GM18502 (cell line): ENCODE results near the gene CNOT2.

Experiments used
- ATAC-seq: cut with Tn5 transposase; IDR thresholded peaks from one replicate; pipeline ENCODE4 v1.9.1; 2021; ENCODE audit warnings: mild to moderate bottlenecking; ENCODE audit not compliant: unreplicated experiment, poor library complexity

Gene CNOT2

DNA sequence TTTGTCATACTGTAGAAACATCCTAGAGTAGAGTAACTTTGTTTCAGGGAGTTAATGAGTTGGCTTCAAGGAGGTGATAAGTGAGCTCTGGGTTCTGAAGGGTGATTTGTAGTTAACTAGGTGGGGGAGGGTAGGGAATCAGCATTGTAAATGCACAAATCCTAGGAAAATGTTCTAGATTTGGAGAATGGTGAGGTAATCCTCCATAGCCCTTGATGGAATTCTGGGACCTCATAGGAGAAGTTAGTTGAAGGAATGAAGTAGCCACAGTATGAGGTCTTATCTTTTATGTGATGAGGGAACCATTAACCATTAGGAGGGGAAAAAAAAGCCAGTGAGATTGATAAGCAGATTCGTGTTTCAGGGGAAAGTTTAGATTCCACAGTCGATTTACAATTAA, 8.0 kb downstream of the CNOT2 start:
- no peak for ATAC-seq

GRCh38 chr12:70251661-70252060, 8.4 kb downstream of the CNOT2 start:
- ATAC-seq = no peak

DNA sequence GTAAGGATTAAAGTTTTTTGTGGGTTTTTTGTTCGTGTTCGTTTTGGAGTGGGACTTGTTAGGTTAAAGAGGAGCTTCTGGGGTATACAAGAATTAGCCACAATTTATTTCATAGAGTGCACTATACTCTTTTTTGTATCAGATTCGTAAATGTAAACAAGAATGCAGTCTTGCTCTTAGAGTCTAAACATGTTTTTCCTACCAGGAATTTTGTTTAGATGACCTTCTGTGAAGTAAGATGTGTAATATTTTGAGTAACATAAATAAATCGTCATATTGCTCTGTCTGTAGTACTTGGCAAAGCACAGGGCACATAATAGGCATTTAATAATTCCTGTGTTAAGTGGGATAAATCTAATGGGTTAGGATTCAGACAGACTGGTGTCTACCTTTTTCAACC, 9.6 kb downstream of the CNOT2 start:
- no peak for ATAC-seq

DNA sequence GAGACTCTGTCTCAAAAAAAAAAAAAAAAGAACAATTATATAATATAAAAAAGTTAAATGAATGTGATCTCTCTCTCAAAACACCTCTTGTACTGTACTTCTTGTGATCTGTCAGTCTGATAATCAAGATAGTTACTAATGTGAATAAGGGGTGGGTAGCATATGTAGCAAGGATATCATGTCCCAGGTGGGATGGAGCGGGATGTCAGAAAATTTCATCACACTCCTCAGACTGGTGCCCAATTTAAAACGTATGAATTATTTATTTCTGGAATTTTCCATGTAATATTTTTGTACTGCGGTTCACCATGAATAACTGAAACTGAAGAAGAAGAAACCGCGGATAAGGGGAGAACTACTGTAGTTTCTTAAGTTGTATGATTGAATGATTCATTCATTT, 11.0 kb downstream of the CNOT2 start:
- ATAC-seq = no peak

GRCh38 chr12:70254846-70255245, 11.6 kb downstream of the CNOT2 start:
- no peak for ATAC-seq

- ATAC-seq = no peak
Observed at GRCh38 chr12:70255311-70255710, 12.1 kb downstream of the CNOT2 start.

DNA sequence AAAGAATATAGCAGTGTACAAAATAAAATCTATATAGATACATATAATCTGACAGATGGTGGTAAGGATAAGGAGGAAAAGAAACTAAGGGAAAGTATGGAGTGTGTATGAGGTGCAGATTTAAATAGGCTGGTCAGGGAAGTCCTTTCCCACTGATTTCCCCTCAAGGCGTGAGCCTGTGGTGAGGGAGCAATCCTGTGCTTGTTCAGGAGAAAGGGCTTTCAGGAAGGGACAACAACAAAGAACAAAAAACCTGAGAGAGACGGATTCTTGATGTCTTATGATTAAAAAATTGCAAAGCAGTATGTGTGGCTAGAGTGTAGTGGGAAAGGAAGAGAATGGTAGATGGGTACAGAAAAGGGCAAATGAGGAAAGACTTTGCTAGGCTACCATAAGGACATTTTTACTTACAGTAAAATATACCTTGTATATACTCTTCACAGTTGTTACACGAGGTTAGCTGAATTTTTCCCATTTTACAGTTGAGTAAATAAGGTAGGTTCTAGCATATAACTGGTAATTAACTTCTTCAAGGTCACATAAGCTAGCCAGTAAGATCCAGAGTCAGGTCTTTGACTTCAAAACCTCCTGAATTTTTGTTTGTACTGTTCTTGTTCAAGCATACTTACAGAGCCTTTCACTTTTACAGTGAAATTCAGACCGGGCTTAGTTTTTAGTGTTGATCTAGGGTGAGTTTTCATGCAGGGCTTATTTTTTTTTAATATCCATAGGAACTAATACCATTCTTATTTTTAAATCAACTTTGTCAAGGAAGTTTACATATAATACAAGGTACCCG, 15.6 kb downstream of the CNOT2 start:
- no peak for ATAC-seq

DNA sequence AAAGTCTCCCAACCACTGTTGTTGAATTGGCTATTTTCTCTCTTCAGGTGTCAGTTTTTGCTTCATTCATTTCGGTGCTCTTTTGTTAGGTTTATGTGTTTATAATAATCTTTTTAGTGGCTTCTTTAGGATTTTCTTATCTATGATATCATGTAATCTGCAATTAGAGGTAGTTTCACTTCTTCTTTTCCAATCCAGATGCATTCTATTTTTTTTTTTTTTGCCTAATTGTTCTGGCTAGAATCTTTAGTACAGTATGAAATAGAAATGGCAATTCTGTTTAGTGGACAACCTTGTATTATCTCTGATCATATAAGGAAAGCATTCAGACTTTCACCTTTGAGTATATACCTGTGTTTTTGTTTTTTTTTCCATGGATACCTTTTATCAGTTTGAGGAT, 17.4 kb downstream of the CNOT2 start:
- ATAC-seq = no peak

DNA sequence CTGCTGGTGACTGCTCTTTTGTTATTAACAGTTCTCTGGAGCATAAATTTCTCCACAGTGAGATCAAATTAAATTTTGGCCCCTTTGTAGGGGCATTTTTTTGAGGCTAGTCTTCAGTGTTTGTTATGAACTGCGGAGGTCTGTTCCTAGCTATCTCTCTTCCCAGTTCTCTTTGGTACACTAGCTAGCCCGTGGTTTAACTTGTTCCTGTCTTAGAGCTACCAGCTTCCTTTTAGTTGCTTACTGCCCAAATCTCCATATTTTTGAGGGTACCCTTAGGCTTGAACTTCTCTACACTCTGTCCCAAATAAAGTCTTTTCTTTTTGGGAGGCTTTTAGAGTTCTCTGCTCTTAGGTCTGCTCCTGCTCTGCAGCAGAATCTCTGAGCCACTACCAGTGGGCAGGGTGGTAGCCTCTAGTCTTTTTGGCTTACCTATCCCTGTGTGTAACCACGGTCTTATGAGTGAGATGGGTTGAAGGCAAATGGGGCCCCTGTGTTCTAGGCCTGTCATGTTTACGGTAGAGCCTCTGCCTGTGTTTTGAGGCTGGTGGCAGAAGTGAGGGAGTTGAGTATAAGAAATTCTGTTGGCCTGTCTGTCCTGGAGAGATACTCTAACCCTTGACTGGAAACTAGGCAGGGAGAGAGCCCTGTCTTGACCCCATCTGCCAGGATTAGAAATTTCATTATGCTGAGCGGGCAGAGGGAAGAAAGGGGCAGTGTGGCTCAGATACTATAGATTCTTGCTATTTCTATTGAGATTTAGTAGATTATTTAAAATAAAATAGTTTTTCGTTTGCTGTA, 21.0 kb downstream of the CNOT2 start:
- ATAC-seq = no peak

DNA sequence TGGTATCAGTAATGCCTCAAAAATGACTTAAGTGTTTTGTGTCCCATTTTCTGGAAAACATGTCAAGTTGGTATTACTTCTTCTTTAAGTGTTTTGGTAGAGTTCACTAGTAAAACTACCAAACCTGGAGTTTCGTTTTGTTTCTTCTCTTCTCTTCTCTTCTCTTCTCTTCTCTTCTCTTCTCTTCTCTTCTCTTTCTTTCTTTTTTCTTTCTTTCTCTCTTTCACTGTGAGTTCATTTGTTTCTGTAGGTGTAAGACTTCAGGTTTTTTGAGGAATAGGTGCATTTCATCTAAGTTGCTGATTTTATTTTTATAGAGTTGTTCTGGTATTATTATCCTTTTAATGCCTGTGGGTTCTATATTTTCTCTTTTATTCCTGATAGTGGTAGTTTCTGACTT, 21.9 kb downstream of the CNOT2 start:
- no peak for ATAC-seq

DNA sequence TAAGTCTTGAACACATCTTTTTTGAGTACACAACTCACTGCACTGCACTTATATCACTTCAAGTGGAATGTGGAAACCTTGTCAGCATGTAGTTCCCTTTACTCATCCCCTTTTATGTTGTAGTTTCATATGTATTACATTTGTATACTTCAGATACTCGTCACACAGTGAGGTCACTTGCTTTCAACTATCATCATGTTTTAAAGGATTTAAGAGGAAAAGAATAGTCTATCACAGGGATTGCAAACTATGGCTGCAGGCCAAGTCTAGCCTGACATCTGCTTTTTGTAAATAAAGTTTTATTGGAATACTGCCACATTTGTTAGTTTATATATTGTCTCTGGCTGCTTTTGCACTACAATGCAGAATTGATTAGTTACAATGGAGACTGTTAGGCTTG, 24.3 kb downstream of the CNOT2 start:
- ATAC-seq = no peak

- ATAC-seq = no peak
Observed at GRCh38 chr12:70268972-70269371, 25.7 kb downstream of the CNOT2 start.

DNA sequence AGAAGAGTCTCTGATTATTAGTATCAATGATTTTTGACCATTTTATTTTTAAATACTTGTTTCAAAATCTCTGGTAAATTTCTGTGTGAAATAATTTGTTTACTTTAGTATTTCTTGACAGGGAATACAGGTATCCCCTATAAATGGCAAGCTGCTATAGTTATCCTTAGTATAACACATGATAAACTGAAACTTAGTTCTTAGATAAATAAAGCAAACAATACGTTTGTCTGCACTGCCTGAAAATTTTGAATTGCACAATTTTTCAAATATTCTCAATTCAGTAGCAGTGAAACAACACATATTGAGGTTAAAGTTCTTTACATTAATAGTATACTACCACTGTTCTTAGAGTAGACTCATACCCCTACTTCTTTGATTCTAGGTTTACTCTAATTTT, 26.9 kb downstream of the CNOT2 start:
- no peak for ATAC-seq

DNA sequence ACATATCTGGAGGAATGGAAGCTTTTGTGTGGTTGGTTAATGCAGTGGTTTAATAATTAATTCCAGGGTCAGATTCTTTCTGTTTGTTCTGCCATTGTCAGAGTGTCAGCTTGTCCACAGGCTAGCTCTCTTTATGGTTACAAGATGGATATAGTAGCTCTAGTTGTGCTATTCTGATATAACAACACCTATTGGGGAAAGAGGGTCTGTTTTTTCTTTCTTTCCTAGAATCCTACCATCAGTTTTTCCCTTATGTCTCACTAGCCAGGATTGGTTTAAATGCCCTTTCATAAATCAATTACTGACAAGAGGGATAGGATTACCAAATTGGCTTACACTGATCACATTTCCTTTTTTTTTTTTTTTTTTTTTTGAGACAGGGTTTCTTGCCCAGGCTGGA, 27.8 kb downstream of the CNOT2 start:
- no peak for ATAC-seq

GRCh38 chr12:70272510-70272909, 29.3 kb downstream of the CNOT2 start:
- ATAC-seq = no peak

DNA sequence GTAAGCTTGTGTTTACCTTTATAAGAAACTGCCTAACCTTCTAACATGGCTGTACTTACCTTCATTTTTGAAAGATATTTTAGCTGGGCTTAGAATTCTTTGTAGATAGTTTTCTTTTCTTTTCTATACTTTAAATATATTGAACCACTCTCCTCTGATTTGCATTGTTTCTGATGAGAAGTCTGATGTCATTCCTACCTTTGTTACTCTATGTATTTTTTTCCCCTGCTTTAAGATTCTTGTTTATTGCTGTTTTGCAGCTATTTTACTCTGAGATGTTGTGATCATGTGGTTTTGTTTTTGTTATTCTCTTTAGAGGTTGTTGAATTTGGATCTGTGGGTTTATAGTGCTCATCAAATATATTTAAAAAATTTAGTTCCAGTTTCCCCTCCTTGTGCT, 31.8 kb downstream of the CNOT2 start:
- no peak for ATAC-seq

- no peak for ATAC-seq
Observed at GRCh38 chr12:70277973-70278372, 34.7 kb downstream of the CNOT2 start.

- ATAC-seq = no peak
Observed at GRCh38 chr12:70278945-70279344, 35.7 kb downstream of the CNOT2 start.

GRCh38 chr12:70283232-70283631, 40.0 kb downstream of the CNOT2 start:
- ATAC-seq = no peak

- ATAC-seq = no peak
Observed at GRCh38 chr12:70288817-70289216, 45.6 kb downstream of the CNOT2 start.

DNA sequence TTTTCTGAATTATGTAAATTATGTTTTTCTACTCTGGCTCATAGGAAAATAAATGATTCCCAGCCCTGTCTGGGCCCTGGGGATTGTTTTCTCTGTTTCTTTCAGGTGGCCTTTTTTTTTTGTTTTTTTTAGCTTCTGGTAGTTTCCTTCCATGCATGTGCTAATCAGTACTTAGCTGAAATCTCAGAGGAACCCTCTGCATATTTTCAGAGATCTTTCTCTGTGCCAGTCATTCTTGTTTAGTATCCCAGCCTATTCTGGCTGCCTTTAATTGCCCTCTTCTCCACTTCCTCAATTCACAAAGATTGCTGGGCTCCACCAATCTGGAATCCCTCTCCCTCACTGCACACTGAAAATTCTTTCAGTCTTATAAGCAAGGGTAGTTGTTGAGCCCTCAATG, 46.9 kb downstream of the CNOT2 start:
- no peak for ATAC-seq
